Measurements from ENCODE around the gene SART3. TPM values are rescaled to one million over a fixed set of nuclear protein-coding genes. Genes with fewer than 3 reads are reported as not detected.
"Not testable (repeated sequence)": the region's sequence is repeated elsewhere in the genome, so short reads cannot be mapped to it uniquely, and the experiment has no call there.

The SART3 gene
- total RNA-seq, 1 donor from 2014 or later, result 43.5 TPM

- no peak for DNase-seq (ENCODE audit: low spot score)
Measured at GRCh38 chr12:108582978-108583770, 22.2 kb upstream of the SART3 start.

GRCh38 chr12:108582509-108582908, 21.5 kb upstream of the SART3 start:
- DNase-seq (ENCODE audit: low spot score), result no peak

DNA sequence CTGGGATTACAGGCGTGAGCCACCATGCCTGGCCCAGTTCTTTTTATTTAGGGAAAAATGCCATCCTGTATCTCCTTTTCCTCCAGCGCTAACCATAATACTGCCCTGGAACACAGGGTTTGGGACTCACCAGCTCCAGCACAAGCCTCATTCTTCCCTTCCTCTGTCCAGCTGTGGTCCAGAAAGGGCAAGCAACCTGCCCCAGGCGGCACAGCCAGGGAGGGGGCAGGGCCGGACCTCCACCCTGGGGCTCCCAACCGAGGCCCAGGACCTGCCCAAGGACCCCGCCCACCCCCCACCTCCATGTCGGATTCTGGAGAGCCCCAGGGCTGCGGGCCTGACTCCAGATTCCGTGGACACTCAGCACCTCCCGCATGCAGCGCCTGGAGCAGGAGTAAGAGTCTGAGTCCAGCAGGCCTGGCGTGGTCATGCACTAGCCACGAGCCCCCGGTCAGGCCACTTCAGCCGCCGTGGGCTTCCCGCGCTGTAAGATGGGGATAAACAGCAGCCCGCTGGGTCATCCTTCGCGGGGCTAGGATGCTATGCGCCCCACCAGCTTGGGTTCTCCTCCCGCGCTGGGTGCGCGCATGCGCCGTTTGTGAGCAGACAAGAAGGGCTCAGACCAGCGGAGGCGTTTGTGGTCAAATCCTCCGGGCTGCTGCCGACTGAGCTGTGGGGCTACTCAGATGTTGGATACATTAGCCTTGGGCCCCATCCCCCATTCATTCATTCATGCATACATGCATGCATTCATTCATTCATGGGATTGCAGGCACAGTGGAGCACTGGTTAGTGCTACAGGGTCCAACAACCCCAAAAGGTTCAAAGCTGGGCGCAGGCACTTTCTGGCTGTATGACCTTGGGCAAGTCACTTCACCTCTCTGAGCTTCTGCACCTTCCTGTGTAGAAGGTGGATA, 20.6 kb upstream of the SART3 start:
- DNase-seq (ENCODE audit: low spot score), result no peak

DNA sequence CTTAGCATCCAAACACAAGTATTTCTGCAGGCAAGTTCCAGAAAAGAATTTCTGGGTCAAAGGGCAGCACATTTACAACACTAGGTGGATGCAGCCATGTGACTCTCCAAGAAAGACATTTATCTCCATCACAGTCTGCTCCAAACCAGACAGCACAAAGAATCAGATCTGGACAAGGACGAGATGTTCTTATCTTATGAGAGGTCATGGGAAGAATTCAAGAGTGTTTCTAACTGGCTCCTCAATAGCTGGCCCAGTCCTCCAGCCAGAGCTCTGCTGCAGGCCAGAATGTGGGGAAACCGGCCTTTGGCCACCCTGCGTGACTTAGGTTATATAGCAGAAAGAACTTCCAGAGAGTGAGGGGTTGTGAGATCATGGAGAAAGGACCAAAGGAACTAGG, 19.6 kb upstream of the SART3 start:
- DNase-seq (ENCODE audit: low spot score), result peak; percentile 85

- peak; percentile 53 for DNase-seq (ENCODE audit: low spot score)
Measured at GRCh38 chr12:108578813-108579212, 17.8 kb upstream of the SART3 start.

DNA sequence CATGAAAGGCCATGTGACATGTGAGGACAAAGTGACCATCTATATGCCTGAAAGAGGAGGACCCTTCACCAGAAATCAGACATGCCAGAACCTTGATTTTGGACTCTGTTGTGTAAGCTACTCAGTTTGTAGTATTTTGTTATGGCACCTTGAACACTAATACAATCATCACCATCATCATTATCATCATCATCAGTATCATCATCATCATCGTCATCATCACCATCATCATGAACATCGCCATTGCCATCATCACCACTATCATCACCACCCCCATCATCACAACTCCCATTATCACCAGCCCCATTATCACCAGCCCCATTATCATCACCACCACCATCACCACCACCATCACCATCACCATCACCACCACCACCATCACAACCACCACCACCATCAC, 17.3 kb upstream of the SART3 start:
- DNase-seq (ENCODE audit: low spot score), result no peak

GRCh38 chr12:108577458-108577857, 16.5 kb upstream of the SART3 start:
- DNase-seq (ENCODE audit: low spot score), result no peak

GRCh38 chr12:108576660-108577234, 15.8 kb upstream of the SART3 start:
- DNase-seq (ENCODE audit: low spot score), result peak; percentile 57

DNA sequence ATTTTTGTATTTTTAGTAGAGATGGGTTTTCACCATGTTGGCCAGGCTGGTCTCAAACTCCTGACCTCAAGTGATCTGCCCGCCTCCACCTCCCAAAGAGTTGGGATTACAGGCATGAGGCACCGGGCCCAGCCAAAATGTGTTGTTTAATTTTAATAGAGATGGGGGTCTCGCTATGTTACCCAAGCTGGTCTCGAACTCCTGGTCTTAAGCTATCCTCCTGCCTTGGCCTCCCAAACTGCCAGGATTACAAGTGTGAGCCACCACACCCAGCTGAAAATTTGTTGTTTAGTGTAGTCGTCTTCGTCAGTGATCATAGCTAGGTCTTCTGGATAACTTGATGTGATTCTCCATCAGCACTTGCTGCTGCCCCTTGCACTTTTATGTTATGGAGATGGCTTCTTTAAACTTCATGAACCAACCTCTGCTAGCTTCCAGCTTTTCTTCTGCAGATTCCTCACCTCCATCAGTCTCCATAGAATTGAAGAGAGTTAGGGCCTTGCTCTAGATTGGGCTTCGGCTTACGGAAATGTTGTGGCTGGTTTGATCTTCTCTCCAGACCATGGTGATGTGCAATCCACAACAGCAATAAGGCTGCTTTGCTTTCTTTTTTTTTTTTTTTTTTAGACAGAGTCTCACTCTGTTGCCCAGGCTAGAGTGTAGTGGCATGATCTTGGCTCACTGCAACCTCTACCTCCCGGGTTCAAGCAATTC, 14.4 kb upstream of the SART3 start:
- DNase-seq (ENCODE audit: low spot score), result peak; percentile 22

DNA sequence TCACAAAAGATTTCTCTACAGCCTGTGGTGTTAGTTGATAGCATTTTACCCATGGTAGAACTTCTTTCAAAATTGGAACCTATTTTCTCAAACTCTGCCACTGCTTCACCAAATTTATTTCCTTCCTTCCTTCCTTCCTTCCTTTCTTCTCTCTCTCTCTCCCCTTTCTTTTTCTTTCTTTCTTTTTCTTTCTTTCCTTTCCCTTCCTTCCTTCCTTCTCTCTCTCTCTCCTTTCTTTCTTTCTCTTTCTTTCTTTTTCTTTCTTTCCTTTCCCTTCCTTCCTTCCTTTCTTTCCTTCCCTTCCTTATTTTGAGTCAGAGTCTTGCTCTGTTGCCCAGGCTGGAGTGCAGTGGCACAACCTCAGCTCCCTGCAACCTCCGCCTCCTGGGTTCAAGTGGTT, 13.3 kb upstream of the SART3 start:
- not testable (repeated sequence) for DNase-seq (ENCODE audit: low spot score)

DNA sequence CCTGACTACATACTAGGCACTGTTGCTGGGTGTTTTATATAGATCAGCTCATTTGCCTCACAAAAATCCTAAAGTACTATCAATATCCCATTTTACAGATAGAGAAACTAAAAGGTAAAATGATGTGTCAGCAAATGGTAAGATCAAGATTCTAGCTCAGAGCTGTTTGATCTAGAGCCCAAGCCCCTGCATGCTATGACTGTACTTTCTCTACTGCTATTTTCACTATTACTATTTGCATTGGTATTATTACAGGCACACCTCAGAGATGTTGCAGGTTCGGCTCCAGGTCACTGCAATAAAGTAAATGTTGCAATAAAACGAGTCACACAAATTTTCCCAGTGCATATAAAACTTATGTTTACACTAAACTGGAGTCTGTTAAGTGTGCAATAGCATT, 12.3 kb upstream of the SART3 start:
- DNase-seq (ENCODE audit: low spot score), result no peak

DNA sequence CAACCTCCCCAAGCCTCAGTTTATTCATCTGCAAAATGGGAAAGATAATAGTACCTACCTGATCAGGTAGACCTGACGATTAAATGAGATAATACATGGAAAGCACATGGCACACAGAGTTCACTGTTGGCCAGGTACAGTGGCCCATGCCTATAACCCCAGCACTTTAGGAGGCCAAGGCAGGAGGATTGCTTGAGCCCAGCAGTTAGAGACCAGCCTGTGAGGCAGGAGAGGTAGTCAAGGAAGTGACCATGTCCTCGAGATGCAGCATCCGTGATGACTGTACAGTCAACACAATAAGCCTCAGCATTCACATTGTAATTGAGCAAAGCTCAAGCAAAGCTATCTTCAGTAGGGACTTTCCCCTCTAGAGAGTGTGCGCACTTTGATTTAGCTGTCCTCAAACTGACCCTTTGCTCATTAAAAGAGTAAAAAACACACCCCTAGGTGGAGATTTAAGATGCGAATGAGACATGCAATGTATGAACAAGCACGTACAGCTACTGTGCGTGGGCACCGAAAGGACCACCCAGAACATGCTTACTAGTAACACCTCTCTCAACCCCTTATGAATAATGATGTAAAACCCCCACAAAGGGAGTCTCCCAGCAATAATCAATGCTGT, 11.3 kb upstream of the SART3 start:
- peak; percentile 20 for DNase-seq (ENCODE audit: low spot score)

- no peak for DNase-seq (ENCODE audit: low spot score)
Measured at GRCh38 chr12:108571609-108572165, 10.7 kb upstream of the SART3 start.

DNA sequence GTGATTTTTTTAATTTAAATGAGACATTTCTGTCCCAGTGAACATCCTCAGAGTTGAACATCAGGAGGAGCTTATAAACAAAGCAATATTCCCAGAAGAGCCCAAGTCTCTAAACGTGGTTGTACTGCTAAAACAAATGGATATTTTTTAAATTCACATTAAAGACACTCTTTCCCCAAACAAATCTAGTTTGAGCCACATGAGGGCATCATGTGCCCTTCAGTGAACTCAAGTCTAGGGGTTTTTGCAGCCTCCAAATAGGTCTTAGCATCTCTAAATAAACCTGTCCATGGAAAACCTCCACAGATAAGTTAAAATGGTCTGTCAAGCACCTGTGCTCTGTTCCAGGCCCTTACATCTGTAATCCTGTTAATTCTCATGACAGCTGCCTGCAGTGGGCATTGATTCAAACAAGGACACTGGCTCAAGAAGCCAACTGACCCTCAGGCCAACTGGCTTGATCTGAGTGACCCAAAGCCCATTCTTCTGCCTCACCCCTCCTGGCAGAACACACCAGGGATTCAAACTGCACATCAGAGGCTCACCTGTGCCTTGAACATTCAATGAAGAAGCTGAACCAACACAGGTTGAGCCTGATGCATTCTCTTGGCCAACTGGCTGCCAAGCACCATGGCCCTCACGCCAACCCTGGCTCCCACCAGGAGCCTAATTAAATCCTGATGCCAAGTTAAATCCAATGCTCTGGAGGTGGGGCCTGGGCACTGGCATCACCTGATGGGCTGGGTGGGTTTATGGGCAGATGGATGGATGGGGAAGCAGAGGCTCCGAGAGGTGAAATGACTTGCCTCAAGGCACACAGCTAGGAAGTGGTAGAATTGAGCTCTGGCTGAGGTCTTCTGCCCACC, 10.0 kb upstream of the SART3 start:
- peak; percentile 59 for DNase-seq (ENCODE audit: low spot score)

GRCh38 chr12:108568338-108569154, 7.6 kb upstream of the SART3 start:
- peak; percentile 65 for DNase-seq (ENCODE audit: low spot score)

DNA sequence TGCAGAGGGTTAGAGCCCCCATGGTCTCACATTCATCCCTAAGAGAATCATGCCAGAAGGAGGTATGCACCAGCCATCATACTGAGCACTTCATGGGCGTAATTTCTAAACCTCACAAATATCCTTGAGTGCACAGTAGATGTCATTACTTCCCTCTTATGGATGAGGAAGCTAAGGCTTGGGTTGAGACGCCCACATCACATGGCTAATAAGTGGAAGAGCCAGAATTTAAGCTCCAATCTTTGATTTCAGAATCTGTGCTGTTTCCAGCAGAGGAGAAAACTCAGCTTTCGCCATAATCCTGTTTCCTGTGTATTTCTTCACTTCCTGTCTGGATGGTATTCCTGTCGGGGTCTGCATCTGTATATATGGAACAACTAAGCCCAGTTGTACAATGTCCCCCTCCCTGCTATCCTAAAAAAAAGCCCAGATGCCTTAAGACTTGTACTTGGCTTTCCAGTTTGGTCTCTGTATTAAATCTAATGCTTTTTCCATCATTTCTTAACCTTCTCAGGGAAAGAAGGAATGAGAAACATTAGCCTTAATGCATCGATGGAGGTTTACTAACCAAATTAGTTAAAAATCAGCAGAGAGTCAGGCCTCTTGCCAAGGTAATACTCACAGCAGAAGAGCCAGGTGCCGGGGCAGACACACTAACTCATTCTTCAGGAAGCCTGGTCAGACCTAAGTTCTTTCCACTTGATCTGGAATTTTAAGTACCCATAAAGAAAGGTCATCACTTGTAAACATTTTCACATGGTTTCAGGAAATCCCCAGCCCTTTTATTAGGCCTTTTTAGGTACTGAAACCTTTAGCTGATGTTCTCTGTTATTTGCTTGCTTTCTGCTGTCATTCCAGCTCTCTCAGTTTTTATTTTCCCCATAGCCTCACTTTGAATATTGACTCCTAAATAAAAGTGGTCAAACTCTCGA, 6.7 kb upstream of the SART3 start:
- DNase-seq (ENCODE audit: low spot score), result no peak

- peak; percentile 33 for DNase-seq (ENCODE audit: low spot score)
Measured at GRCh38 chr12:108566452-108566851, 5.5 kb upstream of the SART3 start.

Measured in mesenteric fat pad (tissue), 1 donor.